Activated CD4-positive, alpha-beta memory T cell treated with anti-CD3 and anti-CD28 coated beads for 36 hours (primary cell): ENCODE data around the gene TBATA. TPM values are rescaled to one million over a fixed set of nuclear protein-coding genes. Genes with fewer than 3 reads are reported as not detected.

ENCODE experiments used
- CTCF ChIA-PET: fragments of 350-600 bp; sonication (Branson Sonifier 250); formaldehyde crosslinking; loops from one replicate; lab custom pipeline; 2021; ENCODE audit warnings: antibody characterized with exemption, inconsistent platforms; lab: Charles Lee
- POLR2A ChIA-PET: fragments of 350-600 bp; sonication (Branson Sonifier 250); formaldehyde crosslinking; loops from one replicate; lab custom pipeline; 2021; ENCODE audit warnings: antibody characterized with exemption; lab: Charles Lee
- DNase-seq: peaks from one replicate; pipeline ENCODE4 v3.0.0-alpha.2; 2020
- H3K27ac Mint-ChIP-seq: one replicate; pipeline ENCODE4 v1.8.0; 2021; ENCODE audit warnings: mixed read lengths
- H3K27me3 Mint-ChIP-seq: one replicate; pipeline ENCODE4 v1.8.0; 2021; ENCODE audit warnings: mixed read lengths
- H3K36me3 Mint-ChIP-seq: one replicate; pipeline ENCODE4 v1.8.0; 2021; ENCODE audit warnings: mixed read lengths
- H3K4me1 Mint-ChIP-seq: one replicate; pipeline ENCODE4 v1.8.0; 2021; ENCODE audit warnings: low read depth, mixed read lengths
- H3K4me3 Mint-ChIP-seq: one replicate; pipeline ENCODE4 v1.8.0; 2021; ENCODE audit warnings: mild to moderate bottlenecking, mixed read lengths
- H3K9me3 Mint-ChIP-seq: one replicate; pipeline ENCODE4 v1.8.0; 2021; ENCODE audit warnings: mixed read lengths
- intact Hi-C: fragments of 100-400 bp; cut with micrococcal nuclease; formaldehyde crosslinking; loops from one replicate; pipeline ENCODE4 v1.15.1; 2023
- total RNA-seq, 2 experiments: library from RNA; stranded (reverse); gene quantifications; one replicate each; pipeline ENCODE4 v1.2.3, GENCODE V29; 2021

Gene TBATA
- total RNA-seq, 2 experiments from 2014 or later, result not detected

DNA sequence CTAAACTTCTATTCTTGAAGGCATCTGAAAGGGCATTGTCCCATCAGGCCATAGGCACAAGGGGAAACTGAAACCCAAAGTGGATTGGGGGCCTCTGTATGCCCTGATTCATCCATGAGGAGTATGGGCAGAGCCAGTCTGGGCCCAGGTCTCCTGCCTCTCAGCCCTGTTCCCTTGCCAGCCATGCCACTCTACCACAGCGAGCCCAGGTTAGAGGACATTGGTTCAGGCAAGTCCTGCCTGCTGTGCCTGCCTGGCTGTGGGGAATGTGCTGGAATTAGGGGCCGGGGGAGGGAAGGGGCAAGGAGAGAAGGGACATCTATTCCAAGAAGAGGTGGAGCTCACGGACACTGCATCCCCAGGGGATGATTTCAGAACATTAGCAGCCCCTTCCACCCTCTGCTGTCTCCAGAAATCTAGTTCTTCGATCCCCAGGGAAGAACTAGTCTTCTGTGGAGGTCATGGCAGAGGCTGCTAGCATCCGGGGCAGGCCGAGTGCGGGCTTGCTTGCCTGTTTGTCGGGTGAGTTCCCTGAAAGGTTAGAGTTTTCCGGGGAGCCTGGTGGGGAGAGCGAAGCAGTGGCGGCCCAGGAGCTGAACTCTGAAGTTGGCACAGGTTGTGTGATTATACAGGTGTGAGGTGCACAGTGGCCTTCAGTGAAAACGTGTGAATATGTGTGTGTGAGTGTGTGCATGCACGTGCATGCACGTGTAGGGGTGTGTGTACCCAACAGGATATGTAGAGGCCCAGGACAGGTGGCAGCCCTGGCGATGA, 37.8 kb downstream of the TBATA start:
- Mint-ChIP-seq H3K4me3 (no peak overlapping the region), H3K36me3 (no peaks in the 10 kb centered on the region), H3K4me1 (peaks cover 2% of the 10 kb centered on the region), H3K27ac (no peak overlapping the region), H3K27me3 (no peaks in the 10 kb centered on the region), H3K9me3 (no peaks in the 10 kb centered on the region)
- intact Hi-C loops, result no loop called here
- CTCF ChIA-PET, result interaction anchor here (1.0 to 1.7 kb wide), 3 partner anchors 10 to 286 kb away, joined by 3 to 5 read pairs (median 4); no protein-coding TSS in a partner anchor
- POLR2A ChIA-PET, result no interaction called here
- no peak for DNase-seq

DNA sequence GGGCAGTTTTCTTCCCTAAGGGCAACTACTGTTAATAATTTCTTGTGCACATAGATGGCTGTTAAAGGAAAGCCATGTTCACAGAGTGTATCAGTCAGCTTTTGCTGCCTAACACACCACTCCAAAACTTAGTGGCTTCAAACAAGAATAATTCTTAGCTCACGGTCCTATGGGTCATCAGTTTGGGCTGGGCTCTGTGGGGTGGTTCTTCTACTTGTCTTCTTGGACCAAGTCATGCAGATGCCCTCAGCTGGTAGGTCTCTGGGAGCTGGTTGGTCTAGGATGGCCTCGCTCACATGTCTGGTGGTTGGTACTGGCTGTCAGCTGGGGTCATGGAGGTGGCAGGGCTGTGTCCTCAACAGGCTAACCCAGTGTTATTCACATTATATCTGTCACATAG, 39.6 kb downstream of the TBATA start:
- H3K9me3 Mint-ChIP-seq, result no peaks in the 10 kb centered on the region
- no peak for DNase-seq
- H3K27me3 Mint-ChIP-seq, result no peaks in the 10 kb centered on the region
- POLR2A ChIA-PET, result interaction anchor here (0.5 kb wide), 1 partner anchor 696 kb away, joined by 3 read pairs; no protein-coding TSS in a partner anchor
- CTCF ChIA-PET, result interaction anchor here (1.5 to 1.7 kb wide), 2 partner anchors 16 to 284 kb away, joined by 4 to 5 read pairs; no protein-coding TSS in a partner anchor
- no peak overlapping the region for H3K27ac Mint-ChIP-seq
- no peak overlapping the region for H3K4me3 Mint-ChIP-seq
- H3K36me3 Mint-ChIP-seq, result no peaks in the 10 kb centered on the region
- intact Hi-C loops, result no loop called here
- peaks cover 2% of the 10 kb centered on the region for H3K4me1 Mint-ChIP-seq

DNA sequence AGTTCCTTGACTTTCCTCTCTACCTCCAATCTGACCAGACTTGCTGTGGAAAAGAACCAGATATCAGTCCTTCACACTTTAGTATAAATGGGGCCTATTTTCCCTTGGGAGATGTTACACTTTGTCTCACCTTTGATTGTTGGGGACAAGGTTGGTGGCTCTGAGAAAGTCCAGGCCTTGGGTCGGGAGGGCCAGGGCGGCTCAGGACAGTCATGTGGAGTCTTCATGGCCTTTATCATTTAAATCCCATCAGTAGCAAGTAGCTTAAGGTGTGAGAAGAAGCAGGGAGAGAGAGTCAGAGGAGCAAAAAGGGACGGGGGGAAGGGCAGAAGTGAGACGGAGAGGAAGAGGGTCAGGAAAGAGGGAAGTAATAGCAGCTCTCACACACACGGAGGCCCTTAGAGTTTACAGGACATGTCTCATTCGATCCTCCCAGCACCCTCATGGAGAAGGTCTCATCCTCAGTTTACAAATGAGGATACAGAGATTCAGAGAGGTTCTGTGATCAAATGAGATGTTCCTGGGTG, 40.5 kb downstream of the TBATA start:
- no peaks in the 10 kb centered on the region for H3K9me3 Mint-ChIP-seq
- no peaks in the 10 kb centered on the region for H3K36me3 Mint-ChIP-seq
- no peaks in the 10 kb centered on the region for H3K27me3 Mint-ChIP-seq
- H3K4me3 Mint-ChIP-seq, result no peak overlapping the region
- intact Hi-C loops, result no loop called here
- CTCF ChIA-PET, result interaction anchor here (1.5 kb wide), 1 partner anchor 16 kb away, joined by 4 read pairs; no protein-coding TSS in a partner anchor
- H3K27ac Mint-ChIP-seq, result no peak overlapping the region
- POLR2A ChIA-PET, result no interaction called here
- H3K4me1 Mint-ChIP-seq, result peaks cover 2% of the 10 kb centered on the region
- no peak for DNase-seq

DNA sequence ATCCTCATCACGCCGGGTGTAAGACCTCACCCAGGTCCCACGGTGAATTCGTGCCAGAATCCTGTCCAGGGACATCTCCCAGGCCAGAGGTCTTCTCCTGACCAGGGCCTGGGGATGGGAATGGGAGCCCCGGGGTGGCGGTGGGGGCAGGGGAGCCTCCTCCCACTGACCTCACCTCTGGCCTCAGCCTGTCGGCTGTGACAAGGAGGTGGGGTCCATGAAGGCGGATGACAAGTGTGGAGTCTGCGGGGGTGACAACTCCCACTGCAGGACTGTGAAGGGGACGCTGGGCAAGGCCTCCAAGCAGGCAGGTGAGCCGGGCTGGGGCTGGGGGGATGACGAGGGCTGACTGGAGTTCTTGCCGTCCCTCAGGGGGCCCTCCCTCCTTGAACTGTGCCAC, 41.3 kb downstream of the TBATA start:
- H3K27me3 Mint-ChIP-seq, result no peaks in the 10 kb centered on the region
- DNase-seq, result no peak
- H3K4me3 Mint-ChIP-seq, result no peak overlapping the region
- H3K9me3 Mint-ChIP-seq, result no peaks in the 10 kb centered on the region
- ChIA-PET CTCF (no interaction called here), POLR2A (no interaction called here)
- peaks cover 2% of the 10 kb centered on the region for H3K4me1 Mint-ChIP-seq
- H3K27ac Mint-ChIP-seq, result no peak overlapping the region
- intact Hi-C loops, result no loop called here
- no peaks in the 10 kb centered on the region for H3K36me3 Mint-ChIP-seq

DNA sequence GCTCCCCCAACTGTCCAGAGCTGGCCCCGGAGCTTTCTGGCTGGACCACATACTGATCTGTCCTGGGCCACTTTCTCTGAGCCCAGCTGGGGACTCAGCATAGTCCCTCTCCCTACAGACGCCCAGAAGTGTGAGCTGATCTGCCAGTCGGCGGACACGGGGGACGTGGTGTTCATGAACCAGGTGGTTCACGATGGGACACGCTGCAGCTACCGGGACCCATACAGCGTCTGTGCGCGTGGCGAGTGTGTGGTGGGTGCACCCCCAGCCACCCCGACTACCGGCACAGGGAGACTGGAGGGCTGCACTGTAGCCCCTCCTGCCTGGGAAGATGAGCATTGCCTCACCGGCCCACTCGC, 41.8 kb downstream of the TBATA start:
- POLR2A ChIA-PET, result no interaction called here
- no peaks in the 10 kb centered on the region for H3K27me3 Mint-ChIP-seq
- peaks cover 2% of the 10 kb centered on the region for H3K4me1 Mint-ChIP-seq
- intact Hi-C loops, result no loop called here
- no peaks in the 10 kb centered on the region for H3K36me3 Mint-ChIP-seq
- CTCF ChIA-PET, result no interaction called here
- H3K9me3 Mint-ChIP-seq, result no peaks in the 10 kb centered on the region
- H3K4me3 Mint-ChIP-seq, result no peak overlapping the region
- no peak for DNase-seq
- H3K27ac Mint-ChIP-seq, result no peak overlapping the region

DNA sequence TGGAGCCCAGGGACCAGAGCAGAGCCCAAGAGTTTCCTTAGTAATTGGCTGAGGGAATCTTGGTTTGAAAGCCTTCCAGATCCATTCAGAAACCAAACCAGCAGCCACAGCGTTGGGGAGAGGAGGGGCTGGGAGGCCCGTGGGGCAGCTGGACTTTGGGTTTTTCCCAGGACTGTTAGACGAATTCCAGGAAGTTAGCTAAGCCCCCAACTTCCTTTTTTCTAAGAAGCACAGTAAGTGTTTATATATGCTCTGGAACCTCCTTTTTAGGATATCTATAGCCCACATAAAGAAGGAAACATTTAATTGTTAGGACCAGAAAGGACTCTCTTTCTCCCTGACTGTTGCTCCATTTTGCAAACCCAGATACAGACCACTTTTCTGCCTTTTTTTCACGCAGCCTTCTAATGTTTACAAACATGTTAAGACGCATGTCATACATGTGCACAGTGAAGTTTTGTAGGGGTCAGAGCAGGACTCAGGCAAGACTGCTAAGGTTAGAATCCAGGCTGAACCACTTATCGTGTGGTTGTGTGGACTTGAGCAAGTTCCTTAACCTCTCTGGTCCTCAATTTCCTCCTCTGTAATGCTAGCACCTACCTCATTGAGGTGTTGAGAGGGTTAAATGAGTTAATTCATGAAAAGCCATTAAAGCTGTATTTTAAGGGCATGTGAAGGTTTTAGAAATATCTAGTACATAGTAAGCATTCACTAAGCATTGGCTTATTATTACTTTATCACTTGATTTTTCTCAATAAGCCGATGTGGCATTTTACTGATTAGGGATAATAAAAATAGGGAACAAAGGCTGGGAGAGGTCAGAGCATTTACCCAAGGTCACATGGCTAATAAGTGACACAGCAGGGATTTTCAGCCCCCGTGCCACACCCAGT, 42.4 kb downstream of the TBATA start:
- ChIA-PET POLR2A (no interaction called here), CTCF (interaction anchor here (1.1 kb wide), 1 partner anchor 16 kb away, joined by 3 read pairs; no protein-coding TSS in a partner anchor)
- no peaks in the 10 kb centered on the region for H3K9me3 Mint-ChIP-seq
- no peak overlapping the region for H3K27ac Mint-ChIP-seq
- intact Hi-C loops, result no loop called here
- no peak overlapping the region for H3K4me3 Mint-ChIP-seq
- no peaks in the 10 kb centered on the region for H3K36me3 Mint-ChIP-seq
- peaks cover 2% of the 10 kb centered on the region for H3K4me1 Mint-ChIP-seq
- H3K27me3 Mint-ChIP-seq, result no peaks in the 10 kb centered on the region
- no peak for DNase-seq

DNA sequence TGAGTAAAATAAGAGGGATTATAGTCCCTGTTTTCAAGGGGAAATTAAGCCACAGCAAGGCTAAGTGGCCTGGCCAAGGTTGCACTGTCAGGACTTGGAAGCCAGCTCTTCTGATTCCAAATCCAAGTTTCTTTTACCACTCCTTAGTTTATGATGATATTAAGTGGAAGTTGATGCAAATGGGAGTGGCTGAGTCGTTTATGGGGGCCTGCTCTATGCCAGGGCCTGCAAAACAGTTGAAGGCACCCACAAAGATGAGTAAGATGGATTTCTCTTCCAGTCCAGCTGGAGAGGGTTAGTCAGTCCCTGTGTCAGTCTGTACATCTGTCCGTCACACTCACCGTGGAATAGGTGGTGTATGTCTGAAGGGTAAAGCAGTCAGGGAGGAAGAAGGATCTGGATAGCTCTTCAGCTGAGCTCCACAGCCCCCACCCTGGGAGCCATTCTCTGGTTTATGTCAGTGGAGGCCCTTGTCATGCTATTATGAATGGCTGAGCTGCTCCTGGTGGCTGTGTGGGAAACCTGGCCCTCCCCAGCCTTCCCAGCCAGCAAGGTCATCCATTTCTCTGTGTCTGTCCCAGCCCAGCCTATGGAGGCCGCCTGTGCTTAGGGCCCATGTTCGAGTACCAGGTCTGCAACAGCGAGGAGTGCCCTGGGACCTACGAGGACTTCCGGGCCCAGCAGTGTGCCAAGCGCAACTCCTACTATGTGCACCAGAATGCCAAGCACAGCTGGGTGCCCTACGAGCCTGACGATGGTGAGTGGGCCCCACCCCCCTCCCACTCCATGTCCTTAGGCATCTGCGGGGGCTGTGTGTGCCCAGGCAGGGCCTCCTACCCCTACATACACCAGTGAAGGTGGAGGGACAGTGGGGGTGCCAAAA, 44.5 kb downstream of the TBATA start:
- Mint-ChIP-seq H3K27me3 (no peaks in the 10 kb centered on the region), H3K4me1 (peaks cover 2% of the 10 kb centered on the region), H3K27ac (no peak overlapping the region), H3K9me3 (no peaks in the 10 kb centered on the region), H3K36me3 (no peaks in the 10 kb centered on the region), H3K4me3 (no peak overlapping the region)
- no peak for DNase-seq
- ChIA-PET CTCF (no interaction called here), POLR2A (no interaction called here)
- intact Hi-C loops, result no loop called here

DNA sequence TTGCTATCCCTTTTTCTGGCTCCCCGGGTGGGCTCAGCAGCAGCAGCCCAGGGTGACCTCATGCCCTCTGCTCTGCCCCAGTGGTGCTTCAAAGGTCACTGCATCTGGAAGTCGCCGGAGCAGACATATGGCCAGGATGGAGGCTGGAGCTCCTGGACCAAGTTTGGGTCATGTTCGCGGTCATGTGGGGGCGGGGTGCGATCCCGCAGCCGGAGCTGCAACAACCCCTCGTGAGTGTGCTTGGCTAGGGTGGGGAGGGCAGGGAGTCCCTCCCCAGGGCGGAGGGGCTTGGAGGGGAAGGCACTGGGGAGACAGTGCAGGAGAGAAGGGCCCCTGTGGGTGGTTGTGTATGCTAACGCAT, 46.4 kb downstream of the TBATA start:
- H3K9me3 Mint-ChIP-seq, result no peaks in the 10 kb centered on the region
- DNase-seq, result no peak
- H3K4me3 Mint-ChIP-seq, result no peak overlapping the region
- ChIA-PET CTCF (interaction anchor here (1.2 to 1.5 kb wide), 2 partner anchors 20 to 179 kb away, joined by 4 to 5 read pairs; no protein-coding TSS in a partner anchor), POLR2A (no interaction called here)
- H3K36me3 Mint-ChIP-seq, result no peaks in the 10 kb centered on the region
- no peaks in the 10 kb centered on the region for H3K27me3 Mint-ChIP-seq
- peaks cover 2% of the 10 kb centered on the region for H3K4me1 Mint-ChIP-seq
- intact Hi-C loops, result no loop called here
- no peak overlapping the region for H3K27ac Mint-ChIP-seq

DNA sequence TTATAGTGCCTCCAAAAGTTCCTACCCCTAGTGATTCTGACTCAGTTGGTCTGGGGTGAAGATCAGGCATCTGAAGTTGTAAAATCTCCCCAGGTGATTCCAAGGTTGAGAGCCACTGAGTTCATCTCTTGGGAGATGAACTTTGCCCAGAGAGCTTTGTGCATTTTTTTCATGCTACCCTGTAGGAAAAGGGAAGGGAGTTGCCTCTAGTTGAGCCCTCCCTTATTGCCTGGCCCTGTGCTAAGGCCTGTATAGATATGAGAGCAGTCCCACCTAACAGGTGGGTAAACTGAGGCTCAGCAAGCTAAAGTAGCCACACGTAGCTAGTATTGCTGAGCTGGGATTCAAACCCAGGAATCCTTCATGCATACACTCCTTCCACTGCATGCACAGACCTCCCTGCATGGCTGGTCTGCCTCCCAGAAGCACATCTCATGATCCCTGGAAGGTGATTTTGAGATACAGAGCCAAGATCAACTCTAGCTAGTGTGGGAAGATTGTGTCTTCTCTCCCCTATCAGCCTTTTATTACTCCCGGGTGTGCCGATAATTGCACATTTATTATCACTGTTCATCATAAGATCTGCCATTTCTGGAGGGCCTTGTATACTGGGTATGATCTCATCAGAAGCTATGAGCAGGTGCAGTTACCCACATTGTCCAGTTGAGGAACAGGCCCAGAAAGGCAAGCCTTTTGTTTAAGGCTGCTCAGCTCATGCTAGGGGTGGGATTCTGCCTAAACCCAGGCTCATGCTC, 47.0 kb downstream of the TBATA start:
- H3K4me3 Mint-ChIP-seq, result no peak overlapping the region
- no peaks in the 10 kb centered on the region for H3K9me3 Mint-ChIP-seq
- H3K4me1 Mint-ChIP-seq, result peaks cover 2% of the 10 kb centered on the region
- ChIA-PET POLR2A (no interaction called here), CTCF (interaction anchor here (1.2 to 1.5 kb wide), 2 partner anchors 21 to 179 kb away, joined by 4 to 5 read pairs; no protein-coding TSS in a partner anchor)
- no peak for DNase-seq
- no peak overlapping the region for H3K27ac Mint-ChIP-seq
- H3K36me3 Mint-ChIP-seq, result no peaks in the 10 kb centered on the region
- H3K27me3 Mint-ChIP-seq, result no peaks in the 10 kb centered on the region
- intact Hi-C loops, result no loop called here

DNA sequence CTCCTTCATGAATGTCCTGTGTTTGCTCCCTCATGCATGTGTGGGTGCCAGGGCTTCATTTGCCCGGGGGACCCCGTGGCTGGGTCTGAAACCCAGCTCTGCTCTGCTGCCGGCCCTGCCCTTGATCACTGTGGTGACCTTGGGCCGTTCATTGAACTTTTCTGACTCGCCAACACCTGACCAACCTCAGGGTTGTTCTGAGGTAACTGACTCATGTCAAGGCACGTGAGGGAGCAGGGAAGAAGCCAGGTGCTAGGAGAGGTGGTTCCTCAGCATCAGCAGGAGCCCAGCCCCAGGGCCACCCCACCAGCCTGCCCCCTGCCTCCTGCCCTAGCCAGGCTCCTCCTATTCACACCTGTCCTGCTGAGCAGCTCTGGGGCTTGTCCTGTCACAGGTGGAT, 47.9 kb downstream of the TBATA start:
- Mint-ChIP-seq H3K4me3 (no peak overlapping the region), H3K9me3 (no peaks in the 10 kb centered on the region), H3K27ac (no peak overlapping the region), H3K36me3 (no peaks in the 10 kb centered on the region), H3K4me1 (no peaks in the 10 kb centered on the region), H3K27me3 (no peaks in the 10 kb centered on the region)
- POLR2A ChIA-PET, result no interaction called here
- intact Hi-C loops, result no loop called here
- CTCF ChIA-PET, result interaction anchor here (1.5 kb wide), 1 partner anchor 178 kb away, joined by 5 read pairs; no protein-coding TSS in a partner anchor
- DNase-seq, result no peak

DNA sequence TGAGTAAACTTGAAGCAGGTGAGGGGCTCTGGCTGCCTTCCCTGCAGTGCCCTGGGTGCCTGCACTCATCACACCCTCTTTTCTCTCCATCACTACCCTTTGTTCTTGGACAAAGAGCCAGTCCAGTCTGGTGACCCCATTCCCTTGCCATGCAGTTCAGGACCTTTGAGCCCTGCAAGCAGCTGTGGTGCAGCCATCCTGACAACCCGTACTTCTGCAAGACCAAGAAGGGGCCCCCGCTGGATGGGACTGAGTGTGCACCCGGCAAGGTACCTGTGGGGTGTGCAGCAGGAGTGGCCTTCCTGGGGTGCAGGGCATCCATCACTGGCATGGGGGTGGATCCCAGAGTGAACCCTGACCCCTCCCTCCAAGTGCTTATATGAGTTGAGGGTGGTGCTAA, 48.7 kb downstream of the TBATA start:
- POLR2A ChIA-PET, result no interaction called here

More for the DNA sequence above, 48.7 kb downstream of the TBATA start:
- Mint-ChIP-seq H3K27me3 (no peaks in the 10 kb centered on the region), H3K4me1 (no peaks in the 10 kb centered on the region), H3K9me3 (no peaks in the 10 kb centered on the region), H3K4me3 (no peak overlapping the region), H3K36me3 (no peaks in the 10 kb centered on the region), H3K27ac (no peak overlapping the region)
- CTCF ChIA-PET, result no interaction called here
- DNase-seq, result no peak
- intact Hi-C loops, result no loop called here
